HG03520 (cell line): ENCODE data around the gene MANSC4.

Source experiments
- ATAC-seq: cut with Tn5 transposase; IDR thresholded peaks from one replicate; pipeline ENCODE4 v1.9.1; 2021; ENCODE audit warnings: mild to moderate bottlenecking, moderate library complexity; ENCODE audit not compliant: unreplicated experiment

The MANSC4 gene

DNA sequence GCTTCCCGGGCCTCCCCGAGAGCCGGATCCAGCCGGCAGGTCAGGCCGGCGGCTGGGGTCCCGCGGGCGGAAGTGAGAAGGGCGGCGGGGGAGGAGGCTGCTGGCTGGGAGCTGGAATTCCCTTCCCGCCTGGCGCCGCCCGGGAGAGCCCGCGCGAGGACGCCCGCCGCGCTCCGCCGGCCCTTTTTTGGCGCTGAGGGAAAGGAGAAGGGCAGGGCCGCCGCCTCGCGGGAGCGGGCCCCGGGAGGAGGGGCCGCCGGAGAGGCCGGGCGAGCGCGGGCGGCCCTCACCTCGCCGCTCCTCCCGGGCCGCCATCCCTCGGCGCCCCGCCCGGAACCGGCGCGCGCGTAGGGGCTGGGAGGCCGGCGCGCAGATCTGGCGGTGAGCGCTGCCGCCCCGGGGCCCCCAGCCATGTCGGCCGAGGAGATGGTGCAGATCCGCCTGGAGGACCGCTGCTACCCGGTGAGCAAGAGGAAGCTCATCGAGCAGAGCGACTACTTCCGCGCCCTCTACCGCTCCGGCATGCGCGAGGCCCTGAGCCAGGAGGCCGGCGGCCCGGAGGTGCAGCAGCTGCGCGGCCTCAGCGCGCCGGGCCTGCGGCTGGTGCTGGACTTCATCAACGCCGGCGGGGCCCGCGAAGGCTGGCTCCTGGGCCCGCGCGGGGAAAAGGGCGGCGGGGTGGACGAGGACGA lies at the start of gene MANSC4, which contains the start of gene KLHL42:
TSS of gene MANSC4 (minus strand) at position 317 of the 692 bp plus-strand sequence. CDS start 8,960 bp downstream, outside the sequence.
TSS of gene KLHL42 (plus strand) at position 314 of the 692 bp plus-strand sequence. CDS start at position 412, 98 bp downstream.
- ATAC-seq, result peak; percentile 76

DNA sequence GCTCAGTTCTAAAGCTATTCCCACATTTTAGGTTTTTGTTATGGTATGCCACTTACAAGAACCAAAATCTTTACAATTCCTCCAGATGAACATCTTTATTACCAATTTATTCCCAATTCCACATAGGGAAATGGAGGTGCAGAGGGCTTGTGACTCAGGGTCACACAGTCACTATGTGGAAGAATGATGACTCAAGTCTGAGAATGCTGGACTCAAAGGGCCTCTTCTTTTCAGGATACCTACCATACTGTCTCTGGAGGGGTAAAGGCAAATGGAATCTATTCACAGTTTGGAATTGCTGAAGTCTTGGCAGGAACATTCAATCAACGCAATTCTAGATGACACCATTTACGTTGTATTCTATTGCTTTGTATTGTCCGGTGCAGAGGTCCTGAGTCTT lies 48.2 kb upstream of the MANSC4 start:
- ATAC-seq, result no peak

- ATAC-seq, result no peak
These were observed 46.0 kb upstream of the MANSC4 start for GRCh38 chr12:27826076-27826475.

DNA sequence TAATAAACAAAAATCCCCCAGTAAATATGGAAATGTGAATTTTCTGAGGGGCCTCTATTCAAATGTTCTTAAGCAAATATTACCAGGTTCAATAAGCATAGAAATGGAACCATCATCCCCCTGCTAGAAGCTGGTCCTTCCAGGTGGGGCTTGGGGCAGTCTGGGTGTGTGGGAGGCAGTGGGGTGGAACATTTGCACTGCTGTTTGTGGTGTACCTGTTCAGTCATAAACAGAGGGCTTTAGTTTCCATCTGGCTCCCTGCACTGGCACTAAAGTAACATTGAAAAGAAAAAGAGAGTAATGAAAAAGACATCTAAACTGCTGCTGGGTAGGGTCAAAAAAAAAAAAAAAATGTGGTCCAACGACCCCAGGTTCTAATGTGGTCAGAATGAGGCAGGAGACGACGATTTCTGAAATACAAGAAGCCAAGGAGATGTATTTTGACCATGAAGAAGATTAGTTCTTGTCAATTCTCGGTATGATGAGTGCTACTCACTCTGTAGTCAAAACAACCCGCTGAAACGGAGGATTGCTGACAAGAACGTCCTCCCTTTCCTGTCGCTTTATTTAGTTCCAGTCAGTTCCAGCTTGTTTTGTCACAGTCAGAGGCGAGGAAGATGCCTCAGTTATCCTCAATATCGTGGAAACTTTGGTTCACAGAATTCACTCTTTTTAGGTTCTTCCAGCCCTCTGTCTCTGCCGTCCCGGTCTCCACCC lies 44.2 kb upstream of the MANSC4 start:
- peak; percentile 63 for ATAC-seq

GRCh38 chr12:27823038-27823437 lies 43.0 kb upstream of the MANSC4 start:
- ATAC-seq, result no peak

- peak; percentile 71 for ATAC-seq
These were observed 42.2 kb upstream of the MANSC4 start for GRCh38 chr12:27822076-27822712.

- no peak for ATAC-seq
These were observed 41.4 kb upstream of the MANSC4 start for GRCh38 chr12:27821259-27821973.

- ATAC-seq, result no peak
These were observed 40.5 kb upstream of the MANSC4 start for GRCh38 chr12:27820564-27820963.

- no peak for ATAC-seq
These were observed 38.4 kb upstream of the MANSC4 start for GRCh38 chr12:27818401-27818918.

- ATAC-seq, result no peak
These were observed 37.7 kb upstream of the MANSC4 start for GRCh38 chr12:27817766-27818165.

GRCh38 chr12:27814851-27815591 lies 35.0 kb upstream of the MANSC4 start:
- ATAC-seq, result no peak

- no peak for ATAC-seq
These were observed 34.4 kb upstream of the MANSC4 start for GRCh38 chr12:27814411-27814810.

GRCh38 chr12:27812502-27812901 lies 32.5 kb upstream of the MANSC4 start:
- ATAC-seq, result no peak

- ATAC-seq, result no peak
These were observed 30.7 kb upstream of the MANSC4 start for GRCh38 chr12:27810756-27811155.

- ATAC-seq, result no peak
These were observed 28.8 kb upstream of the MANSC4 start for GRCh38 chr12:27808841-27809240.

- no peak for ATAC-seq
These were observed 27.1 kb upstream of the MANSC4 start for GRCh38 chr12:27807063-27807703.

- no peak for ATAC-seq
These were observed 26.2 kb upstream of the MANSC4 start for GRCh38 chr12:27806259-27806658.

DNA sequence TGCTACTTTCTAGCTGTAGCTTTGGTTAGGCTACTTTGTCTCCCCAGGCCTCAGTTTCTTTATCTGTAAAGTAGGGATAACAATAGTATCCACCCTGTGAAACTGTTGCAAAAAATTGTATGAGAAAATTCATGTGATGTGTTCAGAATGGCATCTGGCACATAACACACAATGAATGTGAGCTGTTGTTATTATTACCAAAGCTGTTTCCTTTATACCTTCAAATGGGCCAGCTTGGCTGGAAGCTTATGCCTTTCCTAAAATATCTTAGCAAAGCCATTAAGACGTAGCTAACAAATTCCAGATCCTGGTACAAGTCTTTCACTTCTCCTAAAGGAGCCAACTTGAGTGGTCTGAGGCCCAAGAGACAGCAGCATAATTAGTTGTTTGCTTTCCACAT lies 25.2 kb upstream of the MANSC4 start:
- no peak for ATAC-seq

DNA sequence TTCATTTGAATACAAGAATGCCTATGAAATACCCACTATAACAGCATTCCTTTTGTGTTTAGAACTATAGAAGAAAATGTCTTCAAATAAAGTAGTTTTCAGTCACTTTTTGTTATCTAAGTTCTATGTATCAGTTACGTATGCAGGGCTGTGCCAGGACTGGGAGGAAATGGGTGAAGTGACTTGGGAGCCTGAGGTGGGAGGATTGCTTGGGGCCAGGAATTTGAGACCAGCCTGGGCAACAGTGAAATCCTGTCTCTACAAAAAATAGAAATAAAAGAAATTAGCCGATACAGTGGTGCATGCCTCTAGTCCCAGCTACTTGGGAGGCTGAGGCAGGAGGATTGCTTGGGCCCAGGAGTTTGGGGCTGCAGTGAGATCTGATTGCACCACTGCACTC lies 22.9 kb upstream of the MANSC4 start:
- ATAC-seq, result no peak

DNA sequence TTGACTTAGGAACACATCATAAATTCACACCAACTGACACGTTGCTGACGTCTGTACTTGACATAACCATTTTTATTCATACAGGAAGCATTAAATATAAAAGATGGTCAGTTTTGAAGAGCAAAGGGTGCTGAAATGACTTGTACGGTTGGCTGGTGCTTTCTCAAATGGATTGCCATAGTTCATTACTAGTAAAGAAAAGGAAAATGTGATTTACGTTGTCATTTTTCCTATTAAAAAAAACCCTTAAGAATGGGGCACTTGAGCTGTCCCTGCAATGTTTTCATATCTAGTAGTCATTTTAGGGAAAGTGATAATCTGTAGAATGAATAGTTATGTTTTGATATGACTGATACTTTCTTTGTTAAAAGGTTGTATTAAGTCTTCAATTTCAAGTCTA lies 22.5 kb upstream of the MANSC4 start:
- no peak for ATAC-seq
